CD8-positive, alpha-beta memory T cell (primary cell): ENCODE measurements around the gene PRKD1. TPM values are rescaled to one million over a fixed set of nuclear protein-coding genes. Genes with fewer than 3 reads are reported as not detected.

Experiments used
- CTCF ChIA-PET: fragments of 350-600 bp; sonication (Branson Sonifier 250); formaldehyde crosslinking; loops from one replicate; lab custom pipeline; 2021; ENCODE audit warnings: antibody characterized with exemption; lab: Charles Lee
- POLR2A ChIA-PET: fragments of 350-600 bp; sonication (Branson Sonifier 250); formaldehyde crosslinking; loops from one replicate; lab custom pipeline; 2021; ENCODE audit warnings: antibody characterized with exemption; lab: Charles Lee
- DNase-seq, 5 donors: peaks; one replicate each; pipeline versions ENCODE4 v3.0.0 to v3.0.0-alpha.2; 2020 to 2022; ENCODE audit warnings: mixed read lengths in 1 of 5
- H3K27ac ChIP-seq: one replicate; pipeline ENCODE4 v1.7.0; 2013; ENCODE audit warnings: low read depth, mild to moderate bottlenecking, low read length, moderate library complexity
- H3K27me3 ChIP-seq: 2 replicates; pipeline ENCODE4 v1.7.0; 2013; ENCODE audit warnings: low read length, mild to moderate bottlenecking; ENCODE audit not compliant: insufficient read depth, poor library complexity, severe bottlenecking
- H3K36me3 ChIP-seq: 2 replicates; pipeline ENCODE4 v1.7.0; 2013; ENCODE audit warnings: mild to moderate bottlenecking, low read length, moderate library complexity; ENCODE audit not compliant: insufficient read depth
- H3K4me1 ChIP-seq: 2 replicates; pipeline ENCODE4 v1.7.0; 2013; ENCODE audit warnings: mild to moderate bottlenecking, low read length, moderate library complexity; ENCODE audit not compliant: insufficient read depth
- H3K4me3 ChIP-seq: 2 replicates; pipeline ENCODE4 v1.7.0; 2013; ENCODE audit warnings: mild to moderate bottlenecking, low read length
- H3K9me3 ChIP-seq: 2 replicates; pipeline ENCODE4 v1.7.0; 2013; ENCODE audit warnings: mild to moderate bottlenecking, low read length
- H3K27ac Mint-ChIP-seq, 8 donors: one replicate each; pipeline ENCODE4 v1.8.0; 2020 to 2021; ENCODE audit warnings: mixed read lengths in 8 of 8, mild to moderate bottlenecking in 6 of 8, inconsistent platforms in 3 of 8, moderate library complexity in 3 of 8
- H3K27me3 Mint-ChIP-seq, 2 donors: one replicate each; pipeline ENCODE4 v1.8.0; 2020 to 2021; ENCODE audit warnings: mixed read lengths in 2 of 2, mild to moderate bottlenecking in 1 of 2, moderate library complexity in 1 of 2
- H3K36me3 Mint-ChIP-seq, 3 donors: one replicate each; pipeline ENCODE4 v1.8.0; 2020 to 2021; ENCODE audit warnings: mixed read lengths in 3 of 3, inconsistent platforms in 1 of 3, mild to moderate bottlenecking in 1 of 3
- H3K4me1 Mint-ChIP-seq, 3 donors: one replicate each; pipeline ENCODE4 v1.8.0; 2020 to 2021; ENCODE audit warnings: mixed read lengths in 3 of 3, inconsistent platforms in 1 of 3, mild to moderate bottlenecking in 1 of 3
- H3K4me3 Mint-ChIP-seq, 7 donors: one replicate each; pipeline ENCODE4 v1.8.0; 2020 to 2021; ENCODE audit warnings: mixed read lengths in 7 of 7, mild to moderate bottlenecking in 6 of 7, moderate library complexity in 4 of 7, inconsistent platforms in 2 of 7
- H3K9me3 Mint-ChIP-seq, 5 donors: one replicate each; pipeline ENCODE4 v1.8.0; 2020 to 2022; ENCODE audit warnings: mixed read lengths in 5 of 5, mild to moderate bottlenecking in 3 of 5, moderate library complexity in 2 of 5, inconsistent platforms in 1 of 5
- polyA plus RNA-seq: library from polyadenylated mRNA; unstranded; fragments of 300-500 nt; fragmentation: Illumina TruSeq; gene quantifications from one replicate; pipeline ENCODE4 v1.2.3, GENCODE V29; 2021
- total RNA-seq, 2 experiments: library from RNA; stranded (reverse); gene quantifications; one replicate each; pipeline ENCODE4 v1.2.3, GENCODE V29; 2021

Gene PRKD1
- total and polyA plus RNA-seq, 3 experiments from 2014 or later, result not detected

DNA sequence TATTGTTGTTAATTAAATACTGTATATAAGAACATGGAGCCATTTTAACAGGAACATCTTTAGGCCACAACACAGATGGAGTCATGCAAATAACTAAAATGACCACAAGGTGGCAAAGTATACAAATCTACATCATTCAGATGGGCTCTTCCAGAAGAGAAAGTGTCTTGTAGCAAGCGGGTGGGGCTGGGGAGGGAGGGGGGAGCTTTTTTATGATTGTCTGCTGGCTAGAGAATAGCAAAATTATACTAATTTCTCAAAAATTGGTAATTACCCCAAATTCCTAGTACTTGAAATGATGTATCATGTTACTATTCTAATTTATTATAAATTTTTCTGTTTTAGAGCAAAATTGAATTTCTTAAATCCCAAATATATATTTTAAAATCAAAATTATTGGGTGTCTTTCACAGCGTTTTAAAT lies 378.7 kb downstream of the PRKD1 start:
- no peak overlapping the region for H3K4me3 Mint-ChIP-seq
- no peak overlapping the region for H3K27ac Mint-ChIP-seq
- POLR2A ChIA-PET, result no interaction called here
- H3K27me3 Mint-ChIP-seq, result no peaks in the 10 kb centered on the region
- H3K4me1 ChIP-seq, result no peaks in the 10 kb centered on the region
- CTCF ChIA-PET, result no interaction called here
- no peaks in the 10 kb centered on the region for H3K4me1 Mint-ChIP-seq
- no peaks in the 10 kb centered on the region for H3K27me3 ChIP-seq
- no peaks in the 10 kb centered on the region for H3K36me3 ChIP-seq
- DNase-seq, result no peak
- H3K9me3 ChIP-seq, result no peaks in the 10 kb centered on the region
- H3K36me3 Mint-ChIP-seq, result no peaks in the 10 kb centered on the region
- H3K27ac ChIP-seq, result no peak overlapping the region
- no peak overlapping the region for H3K4me3 ChIP-seq
- H3K9me3 Mint-ChIP-seq, result peaks cover 0 to 11% (median 7%) of the 10 kb centered on the region in 5 donors

DNA sequence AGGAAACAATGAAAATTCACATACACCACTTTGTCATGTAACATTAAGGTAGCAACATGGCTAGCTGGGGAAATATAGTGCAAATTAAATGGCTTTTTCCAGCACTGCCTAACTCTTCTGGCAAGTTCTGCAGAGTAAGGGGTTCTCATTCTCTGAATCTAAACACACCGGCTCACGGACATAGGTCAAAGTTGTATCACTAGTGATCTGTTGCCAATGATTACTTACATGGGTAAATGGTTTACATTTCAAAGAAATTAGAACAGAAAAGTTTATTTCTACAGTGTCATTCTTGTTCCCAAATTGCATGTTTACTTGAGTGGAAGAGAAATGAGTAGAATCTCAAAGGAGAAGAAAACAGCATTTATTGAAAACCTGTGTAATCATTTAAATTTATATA lies 381.9 kb downstream of the PRKD1 start:
- Mint-ChIP-seq H3K36me3 (no peaks in the 10 kb centered on the region), H3K27ac (no peak overlapping the region), H3K27me3 (no peaks in the 10 kb centered on the region), H3K4me3 (no peak overlapping the region), H3K4me1 (no peaks in the 10 kb centered on the region), H3K9me3 (peaks cover 0 to 9% (median 3%) of the 10 kb centered on the region in 5 donors)
- Histone ChIP-seq H3K27ac (no peak overlapping the region), H3K9me3 (no peaks in the 10 kb centered on the region), H3K4me3 (no peak overlapping the region), H3K27me3 (no peaks in the 10 kb centered on the region), H3K4me1 (no peaks in the 10 kb centered on the region), H3K36me3 (no peaks in the 10 kb centered on the region)
- no peak for DNase-seq
- POLR2A ChIA-PET, result no interaction called here
- CTCF ChIA-PET, result interaction anchor here (0.6 kb wide), 1 partner anchor 62 kb away, joined by 3 read pairs; no protein-coding TSS in a partner anchor

DNA sequence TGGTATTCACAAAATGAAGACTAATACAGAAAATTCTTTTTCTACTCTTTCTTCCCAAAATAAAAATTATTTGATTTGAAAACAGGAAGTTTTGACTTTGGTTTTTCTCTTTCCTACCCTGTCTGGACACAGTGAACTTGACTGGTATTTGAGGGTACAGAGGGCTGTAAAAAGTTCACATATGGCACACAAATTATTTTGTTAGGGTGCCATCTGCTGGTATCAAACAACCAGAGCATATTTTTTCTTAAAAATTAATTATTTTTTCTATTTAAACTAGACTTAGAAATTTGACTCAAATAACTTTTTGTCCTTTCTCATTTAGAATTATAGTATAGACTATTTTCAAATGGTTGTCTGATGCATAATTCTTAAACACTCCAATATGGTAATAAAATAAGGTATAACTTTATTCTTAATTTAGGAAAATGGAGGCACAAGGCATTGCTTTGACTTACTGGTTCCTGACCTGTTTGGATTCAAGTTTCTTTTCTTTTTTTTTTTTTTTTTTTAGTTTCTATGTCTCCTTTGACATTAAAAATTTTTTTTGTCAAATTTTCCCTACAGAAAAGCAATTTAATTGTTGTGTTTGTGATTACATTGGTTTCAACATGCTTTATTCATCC lies 390.6 kb downstream of the PRKD1 start:
- Histone ChIP-seq H3K4me1 (no peaks in the 10 kb centered on the region), H3K27me3 (no peaks in the 10 kb centered on the region), H3K4me3 (no peak overlapping the region), H3K9me3 (no peaks in the 10 kb centered on the region), H3K27ac (no peak overlapping the region), H3K36me3 (no peaks in the 10 kb centered on the region)
- POLR2A ChIA-PET, result no interaction called here
- Mint-ChIP-seq H3K4me1 (no peaks in the 10 kb centered on the region), H3K9me3 (peaks cover 6 to 30% (median 19%) of the 10 kb centered on the region in 5 donors), H3K36me3 (no peaks in the 10 kb centered on the region), H3K27ac (no peak overlapping the region), H3K4me3 (no peak overlapping the region), H3K27me3 (peaks cover 0 to 2% of the 10 kb centered on the region in 2 donors)
- DNase-seq, result no peak
- CTCF ChIA-PET, result no interaction called here

DNA sequence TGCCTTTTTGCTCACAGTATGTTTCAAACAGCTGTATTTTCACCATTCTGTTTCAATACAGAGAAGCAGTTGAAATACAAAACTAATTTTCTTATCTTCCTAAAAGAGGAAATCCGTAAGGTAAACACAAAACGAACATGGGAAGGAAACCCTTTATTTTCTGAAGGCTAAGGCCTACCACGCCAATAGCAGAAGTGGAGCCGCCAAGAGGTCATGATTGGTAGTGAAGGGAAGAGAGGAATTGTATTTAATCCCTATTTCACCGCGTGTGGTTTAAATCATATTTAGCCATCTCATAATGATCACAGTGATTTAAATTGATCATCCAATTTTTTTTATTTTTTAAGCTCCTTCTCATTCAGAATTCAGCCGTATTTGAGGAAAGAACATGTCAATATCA lies 398.2 kb downstream of the PRKD1 start:
- Mint-ChIP-seq H3K9me3 (peaks cover 3 to 20% (median 12%) of the 10 kb centered on the region in 5 donors), H3K36me3 (no peaks in the 10 kb centered on the region), H3K4me3 (no peak overlapping the region), H3K27me3 (no peaks in the 10 kb centered on the region), H3K4me1 (no peaks in the 10 kb centered on the region), H3K27ac (no peak overlapping the region)
- ChIA-PET CTCF (no interaction called here), POLR2A (no interaction called here)
- H3K9me3 ChIP-seq, result no peaks in the 10 kb centered on the region
- DNase-seq, result no peak
- no peaks in the 10 kb centered on the region for H3K27me3 ChIP-seq
- H3K4me3 ChIP-seq, result no peak overlapping the region
- H3K36me3 ChIP-seq, result no peaks in the 10 kb centered on the region
- H3K27ac ChIP-seq, result no peak overlapping the region
- no peaks in the 10 kb centered on the region for H3K4me1 ChIP-seq

DNA sequence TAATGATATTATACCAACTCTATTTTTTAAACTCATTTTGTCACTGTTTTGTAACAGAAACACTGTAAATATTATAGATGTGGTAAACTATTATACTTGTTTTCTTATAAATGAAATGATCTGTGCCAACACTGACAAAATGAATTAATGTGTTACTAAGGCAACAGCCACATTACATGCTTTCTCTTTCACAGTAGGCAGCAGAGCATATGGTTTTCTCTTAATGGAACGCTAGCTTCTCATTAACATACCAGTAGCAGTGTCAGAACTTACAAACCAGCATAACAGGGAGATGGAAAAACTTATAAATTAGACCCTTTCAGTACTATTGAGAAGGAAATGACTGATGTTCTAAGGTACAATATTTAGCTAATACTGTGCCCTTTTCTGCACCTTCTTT lies 398.8 kb downstream of the PRKD1 start:
- ChIA-PET CTCF (no interaction called here), POLR2A (no interaction called here)
- Mint-ChIP-seq H3K9me3 (peaks cover 3 to 14% (median 8%) of the 10 kb centered on the region in 5 donors), H3K36me3 (no peaks in the 10 kb centered on the region), H3K27ac (no peak overlapping the region), H3K4me3 (no peak overlapping the region), H3K4me1 (no peaks in the 10 kb centered on the region), H3K27me3 (no peaks in the 10 kb centered on the region)
- Histone ChIP-seq H3K27ac (no peak overlapping the region), H3K4me3 (no peak overlapping the region), H3K4me1 (no peaks in the 10 kb centered on the region), H3K27me3 (no peaks in the 10 kb centered on the region), H3K9me3 (no peaks in the 10 kb centered on the region), H3K36me3 (no peaks in the 10 kb centered on the region)
- no peak for DNase-seq

DNA sequence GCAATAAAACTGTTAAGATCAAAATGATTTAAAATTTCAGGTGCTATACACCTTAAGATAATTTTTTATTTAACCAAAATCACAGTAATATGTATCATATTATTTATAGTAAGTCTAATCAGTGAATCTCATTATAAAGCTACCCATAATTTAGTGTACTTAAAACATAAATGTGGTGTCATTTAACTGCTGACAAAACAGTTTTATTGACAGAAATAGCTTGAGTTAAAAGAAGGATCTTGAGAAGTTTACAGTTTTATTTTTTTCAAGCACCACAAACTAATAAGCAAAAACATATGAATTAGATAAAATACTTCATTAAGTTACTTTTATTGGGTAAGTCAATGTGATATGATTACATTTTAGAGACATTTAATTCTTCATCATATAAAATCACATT lies 400.4 kb downstream of the PRKD1 start:
- Mint-ChIP-seq H3K27ac (no peak overlapping the region), H3K9me3 (peaks cover 5 to 16% (median 8%) of the 10 kb centered on the region in 5 donors), H3K36me3 (no peaks in the 10 kb centered on the region), H3K4me3 (no peak overlapping the region), H3K27me3 (no peaks in the 10 kb centered on the region), H3K4me1 (no peaks in the 10 kb centered on the region)
- no peak overlapping the region for H3K27ac ChIP-seq
- ChIA-PET POLR2A (no interaction called here), CTCF (no interaction called here)
- H3K27me3 ChIP-seq, result no peaks in the 10 kb centered on the region
- DNase-seq, result no peak
- H3K36me3 ChIP-seq, result no peaks in the 10 kb centered on the region
- no peaks in the 10 kb centered on the region for H3K9me3 ChIP-seq
- no peak overlapping the region for H3K4me3 ChIP-seq
- H3K4me1 ChIP-seq, result no peaks in the 10 kb centered on the region
